HEK293 (cell line): ENCODE measurements around the gene TIGAR.

Source experiments
- BCL11A ChIP-seq: fragments of 450-650 bp; formaldehyde crosslinking; IDR thresholded peaks from 2 replicates; pipeline ENCODE4 v1.5.1; 2016; ENCODE audit warnings: low read depth, missing biosample characterization, missing genetic modification characterization
- BCL11B ChIP-seq: fragments of 450-650 bp; formaldehyde crosslinking; IDR thresholded peaks from 2 replicates; pipeline ENCODE4 v1.5.1; 2016; ENCODE audit warnings: low read depth, missing biosample characterization, missing genetic modification characterization
- BCL6B ChIP-seq: fragments of 450-650 bp; formaldehyde crosslinking; IDR thresholded peaks from 2 replicates; pipeline ENCODE4 v1.5.1; 2017; ENCODE audit warnings: missing biosample characterization, missing genetic modification characterization
- KLF1 ChIP-seq: fragments of 450-650 bp; formaldehyde crosslinking; IDR thresholded peaks from 2 replicates; pipeline ENCODE4 v1.5.1; 2016; ENCODE audit warnings: missing biosample characterization, missing genetic modification characterization
- PRDM1 ChIP-seq: fragments of 450-650 bp; formaldehyde crosslinking; IDR thresholded peaks from 2 replicates; pipeline ENCODE4; 2016; ENCODE audit warnings: missing biosample characterization, missing genetic modification characterization
- SETDB1 ChIP-seq: IDR thresholded peaks from one replicate; pipeline ENCODE4 v1.6.1; 2017; ENCODE audit warnings: mild to moderate bottlenecking, low read length, moderate library complexity, mixed read lengths; ENCODE audit not compliant: insufficient read length
- YY1 ChIP-seq: fragments of 450-650 bp; formaldehyde crosslinking; IDR thresholded peaks from 2 replicates; pipeline ENCODE4 v1.5.1; 2018; ENCODE audit warnings: missing biosample characterization, missing genetic modification characterization
- ZBTB20 ChIP-seq: fragments of 450-650 bp; formaldehyde crosslinking; IDR thresholded peaks from 2 replicates; pipeline ENCODE4 v1.5.1; 2016; ENCODE audit warnings: missing biosample characterization, missing genetic modification characterization
- ZBTB44 ChIP-seq: fragments of 450-650 bp; IDR thresholded peaks from 2 replicates; pipeline ENCODE4 v1.5.1; 2018; ENCODE audit warnings: missing biosample characterization, mild to moderate bottlenecking, missing genetic modification characterization
- ZBTB48 ChIP-seq: fragments of 450-650 bp; formaldehyde crosslinking; IDR thresholded peaks from 2 replicates; pipeline ENCODE4 v1.5.1; 2016; ENCODE audit warnings: missing biosample characterization, missing genetic modification characterization
- ZNF146 ChIP-seq: fragments of 450-650 bp; formaldehyde crosslinking; IDR thresholded peaks from 2 replicates; pipeline ENCODE4 v1.5.1; 2016; ENCODE audit warnings: missing biosample characterization, missing genetic modification characterization
- ZNF175 ChIP-seq: fragments of 450-650 bp; formaldehyde crosslinking; IDR thresholded peaks from 2 replicates; pipeline ENCODE4 v1.5.1; 2016; ENCODE audit warnings: missing biosample characterization, missing genetic modification characterization
- ZNF221 ChIP-seq: fragments of 450-650 bp; formaldehyde crosslinking; IDR thresholded peaks from 2 replicates; pipeline ENCODE4 v1.5.1; 2017; ENCODE audit warnings: missing biosample characterization, missing genetic modification characterization, borderline replicate concordance
- ZNF223 ChIP-seq: fragments of 450-650 bp; formaldehyde crosslinking; IDR thresholded peaks from 2 replicates; pipeline ENCODE4 v1.5.1; 2016; ENCODE audit warnings: missing biosample characterization, missing genetic modification characterization
- ZNF292 ChIP-seq: fragments of 450-650 bp; formaldehyde crosslinking; IDR thresholded peaks from 2 replicates; pipeline ENCODE4 v1.5.1; 2016; ENCODE audit warnings: low read depth, missing biosample characterization, missing genetic modification characterization, borderline replicate concordance
- ZNF302 ChIP-seq: fragments of 450-650 bp; formaldehyde crosslinking; IDR thresholded peaks from 2 replicates; pipeline ENCODE4 v1.5.1; 2016; ENCODE audit warnings: missing biosample characterization, missing genetic modification characterization, low read depth
- ZNF341 ChIP-seq: fragments of 450-650 bp; formaldehyde crosslinking; IDR thresholded peaks from 2 replicates; pipeline ENCODE4; 2016; ENCODE audit warnings: low read depth, missing biosample characterization, missing genetic modification characterization
- ZNF366 ChIP-seq: fragments of 450-650 bp; formaldehyde crosslinking; conservative IDR thresholded peaks from 2 replicates; pipeline ENCODE4 v1.5.1; 2016; ENCODE audit warnings: missing biosample characterization, missing genetic modification characterization
- ZNF37A ChIP-seq: fragments of 450-650 bp; IDR thresholded peaks from 2 replicates; pipeline ENCODE4 v1.5.1; 2018; ENCODE audit warnings: missing biosample characterization, missing genetic modification characterization
- ZNF449 ChIP-seq: fragments of 450-650 bp; formaldehyde crosslinking; IDR thresholded peaks from 2 replicates; pipeline ENCODE4 v1.5.1; 2017; ENCODE audit warnings: missing biosample characterization, mild to moderate bottlenecking, missing genetic modification characterization, moderate library complexity
- ZNF518A ChIP-seq: fragments of 450-650 bp; formaldehyde crosslinking; conservative IDR thresholded peaks from 2 replicates; pipeline ENCODE4 v1.5.1; 2016; ENCODE audit warnings: low read depth, missing biosample characterization, missing genetic modification characterization
- ZNF548 ChIP-seq: fragments of 450-650 bp; formaldehyde crosslinking; IDR thresholded peaks from 2 replicates; pipeline ENCODE4 v1.5.1; 2016; ENCODE audit warnings: missing biosample characterization, missing genetic modification characterization
- ZNF549 ChIP-seq: fragments of 450-650 bp; IDR thresholded peaks from 2 replicates; pipeline ENCODE4 v1.5.1; 2018; ENCODE audit warnings: missing biosample characterization, missing genetic modification characterization, mild to moderate bottlenecking, inconsistent platforms, moderate library complexity
- ZNF561 ChIP-seq: fragments of 450-650 bp; IDR thresholded peaks from 2 replicates; pipeline ENCODE4 v1.5.1; 2018; ENCODE audit warnings: missing biosample characterization, missing genetic modification characterization, borderline replicate concordance
- ZNF645 ChIP-seq: fragments of 450-650 bp; formaldehyde crosslinking; IDR thresholded peaks from 2 replicates; pipeline ENCODE4; 2016; ENCODE audit warnings: missing biosample characterization, missing genetic modification characterization
- ZNF664 ChIP-seq: fragments of 450-650 bp; formaldehyde crosslinking; IDR thresholded peaks from 2 replicates; pipeline ENCODE4 v1.5.1; 2016; ENCODE audit warnings: missing biosample characterization, missing genetic modification characterization
- ZNF670 ChIP-seq: fragments of 450-650 bp; formaldehyde crosslinking; IDR thresholded peaks from 2 replicates; pipeline ENCODE4 v1.5.1; 2016; ENCODE audit warnings: missing biosample characterization, missing genetic modification characterization, low read depth
- ZNF776 ChIP-seq: fragments of 450-650 bp; formaldehyde crosslinking; IDR thresholded peaks from 2 replicates; pipeline ENCODE4 v1.5.0; 2017; ENCODE audit warnings: missing biosample characterization, missing genetic modification characterization, borderline replicate concordance
- ZNF785 ChIP-seq: fragments of 450-650 bp; formaldehyde crosslinking; IDR thresholded peaks from 2 replicates; pipeline ENCODE4 v1.5.1; 2016; ENCODE audit warnings: missing biosample characterization, missing genetic modification characterization

Gene TIGAR

GRCh38 chr12:4276524-4277204, 44.3 kb upstream of the TIGAR start (continued):
- TF ChIP-seq ZNF549 (tag by site-specific recombination): no peak
- peak; percentile 84 for TF ChIP-seq ZBTB48 (tag by site-specific recombination)
- no peak for TF ChIP-seq ZNF548 (tag by site-specific recombination)
- no peak for TF ChIP-seq BCL6B (tag by site-specific recombination)
- no peak for TF ChIP-seq ZNF221 (tag by site-specific recombination)
- no peak for TF ChIP-seq ZBTB44 (tag by site-specific recombination)
- TF ChIP-seq ZNF449: peak; percentile 49; the same call in 1 of the 2 replicates
- peak; percentile 22; the same call in 1 of the 2 replicates for TF ChIP-seq ZNF341 (tag by site-specific recombination)
- no peak for TF ChIP-seq ZNF37A (tag by site-specific recombination)
- no peak for TF ChIP-seq ZNF518A (tag by site-specific recombination)
- TF ChIP-seq ZNF292 (tag by site-specific recombination): no peak
- TF ChIP-seq ZNF175 (tag by site-specific recombination): no peak
- no peak for TF ChIP-seq ZNF670 (tag by site-specific recombination)
- peak; percentile 78 for TF ChIP-seq ZNF561 (tag by site-specific recombination)
- no peak for TF ChIP-seq ZNF223 (tag by site-specific recombination)
- no peak; the same call in 1 of the 2 replicates for TF ChIP-seq ZNF146
- TF ChIP-seq KLF1 (tag by site-specific recombination): no peak
- TF ChIP-seq ZNF785 (tag by site-specific recombination): no peak
- peak; percentile 38; the same call in 1 of the 2 replicates for TF ChIP-seq BCL11B (tag by site-specific recombination)
- TF ChIP-seq SETDB1: no peak
- TF ChIP-seq ZNF776 (tag by site-specific recombination): no peak
- TF ChIP-seq ZNF664 (tag by site-specific recombination): peak; percentile 94; the same call in 1 of the 2 replicates
- TF ChIP-seq ZNF302 (tag by site-specific recombination): no peak
- TF ChIP-seq YY1 (tag by site-specific recombination): no peak
- TF ChIP-seq ZNF366 (tag by site-specific recombination): 0 out of 2 replicates have a peak, but pooled peaks have one; percentile 61
- TF ChIP-seq ZBTB20 (tag by site-specific recombination): no peak
- no peak for TF ChIP-seq ZNF645
- TF ChIP-seq BCL11A (tag by site-specific recombination): no peak
- TF ChIP-seq PRDM1: no peak
